Head of caudate nucleus (tissue), 42 donors: ENCODE measurements around the gene SLC35G1.

ENCODE experiments used
- DNase-seq, 42 donors: peaks; one replicate each; pipeline versions ENCODE4 v3.0.0 to v3.0.0-alpha.2; 2020 to 2021; ENCODE audit warnings: mixed read lengths in 7 of 42
- intact Hi-C: fragments of 100-400 bp; cut with DNase I; formaldehyde crosslinking; loops from one replicate; pipeline ENCODE4 v1.15.0; 2022

The SLC35G1 gene

DNA sequence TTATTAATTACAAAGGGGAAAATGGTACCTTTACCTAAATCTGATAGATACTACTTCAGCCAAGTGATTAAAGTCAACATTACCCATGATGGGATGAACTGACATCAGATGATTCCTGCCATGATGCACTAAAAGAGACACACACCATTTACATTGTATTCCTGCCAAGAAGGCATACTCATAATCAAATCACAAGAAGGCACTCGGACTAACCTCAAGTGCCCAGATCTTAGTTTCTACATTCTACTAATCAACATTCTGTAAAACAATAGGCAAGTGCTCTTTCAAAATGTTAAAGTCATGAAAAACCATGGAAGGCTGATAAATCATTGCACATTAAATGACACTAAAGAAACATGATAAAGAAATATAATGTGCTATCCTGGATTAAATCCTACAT lies 44.4 kb downstream of the SLC35G1 start:
- DNase-seq: no peak
- intact Hi-C loops: no loop called here

- intact Hi-C loops: no loop called here
Measured at GRCh38 chr10:93940881-93941280, 47.1 kb downstream of the SLC35G1 start.

DNA sequence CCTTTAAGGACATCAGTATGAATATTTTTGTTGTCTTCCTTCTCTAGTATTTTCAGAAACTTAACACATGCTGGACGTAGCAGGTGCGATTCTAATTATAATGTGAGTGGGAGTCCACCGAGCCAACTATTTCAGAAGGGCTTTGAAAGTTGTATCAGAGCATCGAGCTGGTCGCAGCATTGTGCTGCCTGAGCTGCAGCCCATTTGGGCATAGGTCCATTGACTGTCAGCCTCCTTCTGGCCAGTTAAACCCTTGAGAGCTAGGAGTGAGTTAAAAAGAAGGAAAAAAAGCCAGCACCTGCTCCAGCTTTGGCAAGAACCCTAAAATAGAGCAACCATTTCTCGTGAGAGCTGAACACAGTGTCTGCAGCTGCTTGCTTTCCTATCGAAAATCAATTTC lies 47.8 kb downstream of the SLC35G1 start:
- intact Hi-C loops: no loop called here
- no peak for DNase-seq

More at GRCh38 chr10:93940881-93941280, 47.1 kb downstream of the SLC35G1 start:
- no peak for DNase-seq

- intact Hi-C loops: no loop called here
- no peak for DNase-seq
Measured at GRCh38 chr10:93945819-93946218, 52.0 kb downstream of the SLC35G1 start.

GRCh38 chr10:93947055-93947454 lies 53.3 kb downstream of the SLC35G1 start:
- intact Hi-C loops: no loop called here
- no peak for DNase-seq

GRCh38 chr10:93947524-93947923 lies 53.7 kb downstream of the SLC35G1 start:
- intact Hi-C loops: no loop called here
- no peak for DNase-seq

DNA sequence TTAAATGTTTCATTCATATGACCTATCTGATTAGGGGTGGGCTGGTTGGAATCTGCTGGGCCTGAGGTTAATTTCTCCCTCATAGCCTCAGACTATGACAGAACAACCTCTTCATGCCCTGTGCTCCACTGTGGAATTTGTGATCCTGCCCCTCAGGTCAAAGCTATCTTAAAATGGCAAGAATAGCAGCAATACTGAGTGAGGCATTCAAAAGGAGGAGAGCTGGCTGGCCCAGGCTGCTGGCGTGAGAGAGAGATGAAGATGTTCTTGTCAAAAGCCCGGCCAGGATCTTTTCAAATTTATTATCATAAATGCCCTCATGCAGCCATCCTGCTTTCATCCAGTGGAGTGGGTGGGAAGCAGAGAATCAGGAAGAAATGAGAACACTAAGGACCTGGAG lies 58.1 kb downstream of the SLC35G1 start:
- intact Hi-C loops: no loop called here
- no peak for DNase-seq
